ENCODE results near the gene ADD3. TPM values are rescaled to one million over a fixed set of nuclear protein-coding genes. Genes with fewer than 3 reads are reported as not detected.
A peak's percentile ranks its signal among the peaks of the same experiment; 100 is the strongest.

The ADD3 gene
- total RNA-seq, 1 experiment from 2014 or later: 86.7 TPM

DNA sequence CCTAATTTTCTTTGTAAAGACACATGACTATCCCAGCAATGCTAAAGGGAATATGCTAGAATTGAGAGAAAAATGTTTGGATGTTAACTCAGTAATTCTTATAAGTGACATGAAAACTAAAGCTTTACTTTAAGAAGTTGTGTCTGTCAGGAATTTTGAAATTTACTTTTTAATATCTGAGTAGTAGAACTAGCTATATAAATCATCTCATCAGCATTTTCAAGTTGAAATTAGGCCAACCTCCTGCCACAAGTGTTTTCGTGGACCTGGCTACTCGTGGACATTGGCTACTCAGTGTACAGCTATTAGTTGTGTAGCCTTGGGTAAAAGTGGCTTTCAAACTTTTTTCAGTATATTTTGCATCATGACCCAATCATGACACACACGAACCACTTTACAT, 70.5 kb downstream of the ADD3 start (continued):
- TF ChIP-seq, protein P1, sequence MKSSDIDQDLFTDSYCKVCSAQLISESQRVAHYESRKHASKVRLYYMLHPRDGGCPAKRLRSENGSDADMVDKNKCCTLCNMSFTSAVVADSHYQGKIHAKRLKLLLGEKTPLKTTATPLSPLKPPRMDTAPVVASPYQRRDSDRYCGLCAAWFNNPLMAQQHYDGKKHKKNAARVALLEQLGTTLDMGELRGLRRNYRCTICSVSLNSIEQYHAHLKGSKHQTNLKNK (CRISPR knock-in tag; IDR thresholded peaks at IDR 0.05): no peak
- no peak for TF ChIP-seq CTCF (IDR thresholded peaks at IDR 0.05)
- no peak for TF ChIP-seq AFF4 (CRISPR knock-in tag; IDR thresholded peaks at IDR 0.05; ENCODE audit: borderline replicate concordance)

GRCh38 chr10:110081911-110082310, 74.1 kb downstream of the ADD3 start:
- ATAC-seq: peak; percentile 71
- peaks cover 4% of the 10 kb centered on the region; the same call in 1 of the 2 replicates for H3K9me3 Mint-ChIP-seq
- ChIA-PET CTCF (interaction anchor here (1.3 to 2.0 kb wide), 2 partner anchors 47 to 198 kb away, joined by 4 to 6 read pairs; no protein-coding TSS in a partner anchor), POLR2A (no interaction called here)
- no peaks in the 10 kb centered on the region for H3K27me3 Mint-ChIP-seq (ENCODE audit: low read depth)
- no peak overlapping the region for H3K4me3 Mint-ChIP-seq
- H3K27ac Mint-ChIP-seq: peak overlapping the region; percentile 50; the same call in 1 of the 2 replicates
- peaks cover 49% of the 10 kb centered on the region for H3K4me1 Mint-ChIP-seq
- no peaks in the 10 kb centered on the region for H3K36me3 Mint-ChIP-seq
- DNase-seq (ENCODE audit: low spot score): no peak
- TF ChIP-seq USF2 (CRISPR knock-in tag; IDR thresholded peaks at IDR 0.05): no peak
- TF ChIP-seq, protein P2, sequence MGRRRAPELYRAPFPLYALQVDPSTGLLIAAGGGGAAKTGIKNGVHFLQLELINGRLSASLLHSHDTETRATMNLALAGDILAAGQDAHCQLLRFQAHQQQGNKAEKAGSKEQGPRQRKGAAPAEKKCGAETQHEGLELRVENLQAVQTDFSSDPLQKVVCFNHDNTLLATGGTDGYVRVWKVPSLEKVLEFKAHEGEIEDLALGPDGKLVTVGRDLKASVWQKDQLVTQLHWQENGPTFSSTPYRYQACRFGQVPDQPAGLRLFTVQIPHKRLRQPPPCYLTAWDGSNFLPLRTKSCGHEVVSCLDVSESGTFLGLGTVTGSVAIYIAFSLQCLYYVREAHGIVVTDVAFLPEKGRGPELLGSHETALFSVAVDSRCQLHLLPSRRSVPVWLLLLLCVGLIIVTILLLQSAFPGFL (CRISPR knock-in tag; IDR thresholded peaks at IDR 0.05; ENCODE audit: borderline replicate concordance): no peak
- TF ChIP-seq JAZF1 (CRISPR knock-in tag; IDR thresholded peaks at IDR 0.05): no peak
- no peak for TF ChIP-seq PRRX2 (CRISPR knock-in tag; IDR thresholded peaks at IDR 0.05)
- TF ChIP-seq, protein P3, sequence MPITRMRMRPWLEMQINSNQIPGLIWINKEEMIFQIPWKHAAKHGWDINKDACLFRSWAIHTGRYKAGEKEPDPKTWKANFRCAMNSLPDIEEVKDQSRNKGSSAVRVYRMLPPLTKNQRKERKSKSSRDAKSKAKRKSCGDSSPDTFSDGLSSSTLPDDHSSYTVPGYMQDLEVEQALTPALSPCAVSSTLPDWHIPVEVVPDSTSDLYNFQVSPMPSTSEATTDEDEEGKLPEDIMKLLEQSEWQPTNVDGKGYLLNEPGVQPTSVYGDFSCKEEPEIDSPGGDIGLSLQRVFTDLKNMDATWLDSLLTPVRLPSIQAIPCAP (CRISPR knock-in tag; IDR thresholded peaks at IDR 0.05): no peak
- TF ChIP-seq ZNF396 (CRISPR knock-in tag; IDR thresholded peaks at IDR 0.05; ENCODE audit: borderline replicate concordance): no peak

DNA sequence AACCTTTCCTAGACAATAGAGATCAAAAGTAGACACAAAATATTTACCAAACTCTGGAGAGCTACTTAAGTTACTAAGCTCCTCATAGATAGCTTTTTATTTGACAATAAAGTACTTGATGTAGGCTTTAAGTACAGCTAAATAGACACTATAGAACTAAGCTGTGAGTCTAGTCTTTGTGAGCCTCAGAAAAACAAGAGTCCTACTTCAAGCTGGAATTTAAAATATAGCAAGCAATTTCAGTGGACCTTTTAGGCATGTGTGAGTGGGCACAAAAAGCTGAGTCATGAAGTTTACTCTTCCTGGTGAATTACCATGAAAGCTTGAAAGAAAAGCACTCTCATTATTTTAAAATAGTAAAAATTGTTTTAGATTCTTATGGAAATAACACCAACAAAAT, 76.1 kb downstream of the ADD3 start:
- DNase-seq (ENCODE audit: low spot score): no peak
- ATAC-seq: no peak
- H3K27me3 Mint-ChIP-seq (ENCODE audit: low read depth): no peaks in the 10 kb centered on the region
- 0 out of 2 replicates have a peak overlapping the region, but pooled peaks have one; percentile 58 for H3K27ac Mint-ChIP-seq
- TF ChIP-seq, protein P4, sequence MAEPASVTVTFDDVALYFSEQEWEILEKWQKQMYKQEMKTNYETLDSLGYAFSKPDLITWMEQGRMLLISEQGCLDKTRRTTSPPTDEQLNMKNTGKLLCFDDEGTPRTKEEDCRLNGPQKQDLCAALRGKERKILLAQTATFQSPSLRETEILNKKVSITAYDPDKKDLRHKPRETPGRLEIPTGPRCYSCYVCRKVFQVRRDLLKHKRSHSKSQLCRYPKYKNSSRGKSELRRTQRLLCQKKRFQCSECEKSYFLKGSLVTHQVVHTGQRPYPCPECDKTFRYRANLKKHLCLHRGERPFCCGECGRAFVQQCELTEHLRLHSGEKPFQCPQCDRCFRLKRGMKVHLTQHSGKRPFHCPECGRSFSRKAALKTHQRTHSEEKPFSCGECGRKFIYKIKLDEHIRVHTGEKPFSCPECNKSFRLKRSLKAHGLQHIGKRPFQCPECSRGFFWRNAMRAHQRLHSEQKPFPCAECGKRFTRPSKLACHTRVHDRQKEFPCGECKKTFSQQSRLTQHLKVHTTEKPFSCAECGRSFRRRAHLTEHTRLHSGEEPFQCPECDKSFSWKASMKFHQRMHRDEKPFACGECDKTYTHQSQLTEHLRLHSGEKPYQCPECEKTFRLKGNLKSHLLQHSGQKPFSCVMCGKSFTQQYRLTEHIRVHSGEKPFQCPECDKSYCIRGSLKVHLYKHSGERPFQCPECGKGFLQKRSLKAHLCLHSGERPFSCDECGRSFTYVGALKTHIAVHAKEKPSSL (CRISPR knock-in tag; conservative IDR thresholded peaks at IDR 0.05): no peak
- peaks cover 41% of the 10 kb centered on the region for H3K4me1 Mint-ChIP-seq
- peaks cover 4% of the 10 kb centered on the region; the same call in 1 of the 2 replicates for H3K9me3 Mint-ChIP-seq
- no peaks in the 10 kb centered on the region for H3K36me3 Mint-ChIP-seq
- ChIA-PET CTCF (interaction anchor here (0.5 to 1.5 kb wide), 3 partner anchors 105 to 200 kb away, joined by 4 to 7 read pairs (median 4); no protein-coding TSS in a partner anchor), POLR2A (interaction anchor here (0.6 kb wide), 1 partner anchor 189 kb away, joined by 4 read pairs; no protein-coding TSS in a partner anchor)
- H3K4me3 Mint-ChIP-seq: no peak overlapping the region

Measured in WTC11 (cell line).